Measurements from ENCODE around the gene INHA.

The INHA gene

GRCh38 chr2:219612577-219613286 is 40.6 kb downstream of the INHA start:
- TF ChIP-seq, protein P1, sequence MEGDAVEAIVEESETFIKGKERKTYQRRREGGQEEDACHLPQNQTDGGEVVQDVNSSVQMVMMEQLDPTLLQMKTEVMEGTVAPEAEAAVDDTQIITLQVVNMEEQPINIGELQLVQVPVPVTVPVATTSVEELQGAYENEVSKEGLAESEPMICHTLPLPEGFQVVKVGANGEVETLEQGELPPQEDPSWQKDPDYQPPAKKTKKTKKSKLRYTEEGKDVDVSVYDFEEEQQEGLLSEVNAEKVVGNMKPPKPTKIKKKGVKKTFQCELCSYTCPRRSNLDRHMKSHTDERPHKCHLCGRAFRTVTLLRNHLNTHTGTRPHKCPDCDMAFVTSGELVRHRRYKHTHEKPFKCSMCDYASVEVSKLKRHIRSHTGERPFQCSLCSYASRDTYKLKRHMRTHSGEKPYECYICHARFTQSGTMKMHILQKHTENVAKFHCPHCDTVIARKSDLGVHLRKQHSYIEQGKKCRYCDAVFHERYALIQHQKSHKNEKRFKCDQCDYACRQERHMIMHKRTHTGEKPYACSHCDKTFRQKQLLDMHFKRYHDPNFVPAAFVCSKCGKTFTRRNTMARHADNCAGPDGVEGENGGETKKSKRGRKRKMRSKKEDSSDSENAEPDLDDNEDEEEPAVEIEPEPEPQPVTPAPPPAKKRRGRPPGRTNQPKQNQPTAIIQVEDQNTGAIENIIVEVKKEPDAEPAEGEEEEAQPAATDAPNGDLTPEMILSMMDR (IDR thresholded peaks at IDR 0.05; ENCODE audit: low read depth, low read length) = no peak
- DNase-seq (ENCODE audit: low read depth in 2 of 2) = no peak
- no peak overlapping the region for H3K4me3 ChIP-seq (replicated peaks in 1 of 2; ENCODE audit: low read depth in 2 of 2, low read length in 2 of 2)

GRCh38 chr2:219613461-219614070 is 41.5 kb downstream of the INHA start:
- no peak for DNase-seq (ENCODE audit: low read depth in 2 of 2)
- TF ChIP-seq, protein P1 (IDR thresholded peaks at IDR 0.05; ENCODE audit: low read depth, low read length) = no peak
- H3K4me3 ChIP-seq (replicated peaks in 1 of 2; ENCODE audit: low read depth in 2 of 2, low read length in 2 of 2) = no peak overlapping the region

- no peak overlapping the region for H3K4me3 ChIP-seq (replicated peaks in 1 of 2; ENCODE audit: low read depth in 2 of 2, low read length in 2 of 2)
- no peak for DNase-seq (ENCODE audit: low read depth in 2 of 2)
- TF ChIP-seq, protein P1 (IDR thresholded peaks at IDR 0.05; ENCODE audit: low read depth, low read length) = no peak
Observed at GRCh38 chr2:219614076-219614860, 42.2 kb downstream of the INHA start.

- TF ChIP-seq, protein P1 (IDR thresholded peaks at IDR 0.05; ENCODE audit: low read depth, low read length) = no peak
- H3K4me3 ChIP-seq (replicated peaks in 1 of 2; ENCODE audit: low read depth in 2 of 2, low read length in 2 of 2) = no peak overlapping the region
- no peak for DNase-seq (ENCODE audit: low read depth in 2 of 2)
Observed at GRCh38 chr2:219615036-219615435, 42.9 kb downstream of the INHA start.

DNA sequence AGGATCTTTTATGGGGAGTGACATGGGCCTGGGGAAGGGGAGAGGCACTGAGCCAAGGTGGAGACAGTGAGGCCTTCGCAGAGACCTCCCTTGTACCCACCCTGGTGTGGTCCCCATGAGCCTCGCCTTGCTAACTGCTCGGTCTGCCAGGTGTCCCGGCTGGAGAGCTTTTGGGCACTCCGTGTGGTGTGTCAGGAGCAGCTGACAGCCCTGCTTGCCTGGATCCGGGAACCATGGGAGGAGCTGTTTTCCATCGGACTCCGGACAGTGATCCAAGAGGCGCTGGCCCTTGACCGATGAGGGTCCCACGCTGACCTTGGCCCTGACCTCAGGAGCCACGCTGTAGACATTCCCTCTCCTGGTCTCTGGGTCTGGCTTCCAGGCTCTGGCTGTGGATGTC is 43.8 kb downstream of the INHA start:
- no peak for DNase-seq (ENCODE audit: low read depth in 2 of 2)
- H3K4me3 ChIP-seq (replicated peaks in 1 of 2; ENCODE audit: low read depth in 2 of 2, low read length in 2 of 2) = no peak overlapping the region
- TF ChIP-seq, protein P1 (IDR thresholded peaks at IDR 0.05; ENCODE audit: low read depth, low read length) = no peak

DNA sequence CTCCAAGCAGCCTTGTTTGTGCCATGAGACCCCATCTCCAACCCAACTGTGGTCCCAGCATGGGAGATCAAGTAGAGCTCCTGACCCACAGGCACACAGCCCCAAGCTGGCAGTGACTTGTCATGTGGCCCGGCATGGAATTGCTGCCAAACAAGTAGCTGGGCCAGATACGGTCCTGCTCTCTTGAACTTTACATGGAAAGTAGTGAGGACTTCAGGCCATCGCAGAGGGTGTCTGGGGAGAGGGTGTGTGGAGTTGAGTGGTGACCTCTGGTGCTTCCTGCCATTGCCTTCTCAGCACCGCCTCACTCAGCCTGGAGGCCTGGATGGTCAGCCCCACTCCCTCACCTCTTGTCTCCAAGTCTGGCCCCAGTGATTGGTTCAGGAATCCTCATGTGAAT is 44.4 kb downstream of the INHA start:
- H3K4me3 ChIP-seq (replicated peaks in 1 of 2; ENCODE audit: low read depth in 2 of 2, low read length in 2 of 2) = no peak overlapping the region
- DNase-seq (ENCODE audit: low read depth in 2 of 2) = no peak
- TF ChIP-seq, protein P1 (IDR thresholded peaks at IDR 0.05; ENCODE audit: low read depth, low read length) = no peak

Measured in cardiac fibroblast (primary cell).